Measurements from ENCODE around the gene NSDHL. TPM values are rescaled to one million over a fixed set of nuclear protein-coding genes. Genes with fewer than 3 reads are reported as not detected.

NSDHL gene
- polyA plus RNA-seq, 2 of the 4 experiments (the other 2 are of a cell fraction) = 24.9 to 50.5 TPM

GRCh38 chrX:152865232-152865920, 34.5 kb downstream of the NSDHL start (continued):
- TF ChIP-seq CTCF (IDR thresholded peaks at IDR 0.05) = no peak
- TF ChIP-seq CHD4 (IDR thresholded peaks at IDR 0.05; ENCODE audit: borderline replicate concordance) = no peak
- TF ChIP-seq ATOH8 (CRISPR knock-in tag; IDR thresholded peaks at IDR 0.05; ENCODE audit: low read depth) = no peak

- H3K4me1 ChIP-seq = no peaks in the 10 kb centered on the region
- 98% methylated on average over 5 of the region's 5 CpGs for WGBS (ENCODE audit: missing lambda C conversion rate)
- ATAC-seq (no peak), FAIRE-seq (peak; percentile 49), DNase-seq (ENCODE audit: low read depth in 1 of 2, low spot score in 1 of 2) (no peak)
- no peak overlapping the region for H3K4me3 ChIP-seq
- no peak for TF ChIP-seq HDAC2 (IDR thresholded peaks at IDR 0.05)
- no peak for TF ChIP-seq ELK1 (IDR thresholded peaks at IDR 0.05; ENCODE audit: low read depth, low read length)
- TF ChIP-seq HOXB13 (CRISPR knock-in tag; IDR thresholded peaks at IDR 0.05; ENCODE audit: low read depth) = no peak
- no peak overlapping the region for H3K4me2 ChIP-seq
- ChIA-PET CTCF (no interaction called here), POLR2A (no interaction called here)
- H3K27ac ChIP-seq = no peak overlapping the region
- no peaks in the 10 kb centered on the region for H3K9me3 ChIP-seq
Observed at GRCh38 chrX:152866386-152866785, 35.5 kb downstream of the NSDHL start.

- peak in 1 of 2 experiments; percentile 48; a peak in 3 of 6 replicates for ATAC-seq
- no peak overlapping the region for H3K4me2 ChIP-seq
- no peaks in the 10 kb centered on the region for H3K9me3 ChIP-seq
- WGBS (ENCODE audit: missing lambda C conversion rate) = 82% methylated on average over 7 of the region's 7 CpGs
- H3K27ac ChIP-seq = no peak overlapping the region
- no peak for FAIRE-seq
- no peak overlapping the region for H3K4me3 ChIP-seq
- TF ChIP-seq ESRRA (IDR thresholded peaks at IDR 0.05; ENCODE audit: borderline replicate concordance, low read length) = no peak
- TF ChIP-seq ELK1 (IDR thresholded peaks at IDR 0.05; ENCODE audit: low read depth, low read length) = no peak
- TF ChIP-seq TP53 (CRISPR knock-in tag; IDR thresholded peaks at IDR 0.05) = no peak
- TF ChIP-seq CHD2 (IDR thresholded peaks at IDR 0.05; ENCODE audit: low read length, partially characterized antibody) = no peak
- no peak for TF ChIP-seq KDM1A (IDR thresholded peaks at IDR 0.05; ENCODE audit: low read depth)
- no peak for TF ChIP-seq HOXB5 (CRISPR knock-in tag; IDR thresholded peaks at IDR 0.05)
- TF ChIP-seq MYC (IDR thresholded peaks at IDR 0.05; ENCODE audit: borderline replicate concordance, low read length) = no peak
- TF ChIP-seq NR3C1 (IDR thresholded peaks at IDR 0.05) = no peak
- TF ChIP-seq CTCF (IDR thresholded peaks at IDR 0.05) = no peak
- TF ChIP-seq USF2 (IDR thresholded peaks at IDR 0.05) = no peak
- no peak for TF ChIP-seq RCOR1 (IDR thresholded peaks at IDR 0.05; ENCODE audit: low read depth, low read length)
- no peak for TF ChIP-seq RFX5 (IDR thresholded peaks at IDR 0.05)
- TF ChIP-seq PBX3 (IDR thresholded peaks at IDR 0.05) = no peak
- no peak for TF ChIP-seq HES2 (IDR thresholded peaks at IDR 0.05)
- TF ChIP-seq HEYL (CRISPR knock-in tag; IDR thresholded peaks at IDR 0.05) = no peak
- no peak for TF ChIP-seq RNF2 (IDR thresholded peaks at IDR 0.05; ENCODE audit: borderline replicate concordance, low read depth)
- TF ChIP-seq EHMT2 (IDR thresholded peaks at IDR 0.05; ENCODE audit: low read depth) = no peak
- no peak for TF ChIP-seq SMC3 (IDR thresholded peaks at IDR 0.05)
- ChIA-PET POLR2A (no interaction called here), CTCF (interaction anchor here (0.6 to 1.1 kb wide), 5 partner anchors 7 to 1103 kb away, joined by 3 to 6 read pairs (median 3); no protein-coding TSS in a partner anchor)
- peak in 1 of 2 experiments; percentile 5 for DNase-seq (ENCODE audit: low read depth in 1 of 2, low spot score in 1 of 2)
- no peaks in the 10 kb centered on the region for H3K4me1 ChIP-seq
Observed at GRCh38 chrX:152869972-152870371, 39.1 kb downstream of the NSDHL start.
